PC-3 (cell line): Measurements from ENCODE around the gene SLC8A1.

Source experiments
- EZH2phosphoT487 ChIP-seq: fragments of 300-600 bp; sonication (generic); IDR thresholded peaks from 2 replicates; pipeline ENCODE4 v1.6.1; 2018; ENCODE audit warnings: mild to moderate bottlenecking, antibody characterized with exemption, low read length, borderline replicate concordance
- TF ChIP-seq, protein P1 (sequence below): fragments of 300-600 bp; sonication (generic); conservative IDR thresholded peaks from 2 replicates; pipeline ENCODE4 v1.5.1; 2017; ENCODE audit warnings: antibody characterized with exemption, low read depth, mild to moderate bottlenecking, low read length

DNA sequence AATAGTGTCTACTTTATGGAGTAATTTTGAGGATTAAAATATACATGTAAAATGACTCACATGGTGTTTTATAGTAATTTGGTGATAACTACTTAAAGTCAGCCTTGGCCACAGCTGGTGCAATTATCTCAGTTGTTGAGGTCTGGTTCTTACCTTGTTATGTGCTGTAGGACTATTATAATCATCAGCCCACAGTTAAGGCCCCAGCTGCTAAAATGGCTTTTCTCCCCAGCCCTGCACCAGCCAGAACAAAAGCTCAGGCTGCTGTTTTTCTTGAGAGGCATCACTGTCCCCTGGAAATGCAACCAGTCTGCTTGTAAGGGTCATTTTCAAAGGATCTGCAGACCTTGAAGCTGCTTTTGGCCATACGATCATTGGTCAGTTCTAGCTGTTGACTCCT, 389.5 kb downstream of the SLC8A1 start:
- TF ChIP-seq, protein P1, sequence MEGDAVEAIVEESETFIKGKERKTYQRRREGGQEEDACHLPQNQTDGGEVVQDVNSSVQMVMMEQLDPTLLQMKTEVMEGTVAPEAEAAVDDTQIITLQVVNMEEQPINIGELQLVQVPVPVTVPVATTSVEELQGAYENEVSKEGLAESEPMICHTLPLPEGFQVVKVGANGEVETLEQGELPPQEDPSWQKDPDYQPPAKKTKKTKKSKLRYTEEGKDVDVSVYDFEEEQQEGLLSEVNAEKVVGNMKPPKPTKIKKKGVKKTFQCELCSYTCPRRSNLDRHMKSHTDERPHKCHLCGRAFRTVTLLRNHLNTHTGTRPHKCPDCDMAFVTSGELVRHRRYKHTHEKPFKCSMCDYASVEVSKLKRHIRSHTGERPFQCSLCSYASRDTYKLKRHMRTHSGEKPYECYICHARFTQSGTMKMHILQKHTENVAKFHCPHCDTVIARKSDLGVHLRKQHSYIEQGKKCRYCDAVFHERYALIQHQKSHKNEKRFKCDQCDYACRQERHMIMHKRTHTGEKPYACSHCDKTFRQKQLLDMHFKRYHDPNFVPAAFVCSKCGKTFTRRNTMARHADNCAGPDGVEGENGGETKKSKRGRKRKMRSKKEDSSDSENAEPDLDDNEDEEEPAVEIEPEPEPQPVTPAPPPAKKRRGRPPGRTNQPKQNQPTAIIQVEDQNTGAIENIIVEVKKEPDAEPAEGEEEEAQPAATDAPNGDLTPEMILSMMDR = no peak
- no peak for TF ChIP-seq EZH2phosphoT487
